Measurements from ENCODE around the gene BORCS8. TPM values are rescaled to one million over a fixed set of nuclear protein-coding genes. Genes with fewer than 3 reads are reported as not detected.

The BORCS8 gene
- polyA plus RNA-seq, 1 of the 3 experiments (the other 2 are of a cell fraction) = 36.4 TPM

GRCh38 chr19:19193926-19194325 lies 2.0 kb upstream of the BORCS8 start:
- WGBS (ENCODE audit: low lambda C conversion rate) = 66% methylated on average over 5 of the region's 5 CpGs
- peaks cover 7 to 15% of the 10 kb centered on the region in 2 experiments for H3K36me3 ChIP-seq (replicated peaks in 1 of 2; ENCODE audit: control insufficient read depth in 1 of 2, insufficient read depth in 2 of 2, low read length in 1 of 2)
- H3K4me2 ChIP-seq = peak overlapping the region; percentile 76
- H3F3A ChIP-seq (replicated peaks; ENCODE audit: insufficient read depth) = peaks cover 3% of the 10 kb centered on the region
- no peak overlapping the region for H3K27ac ChIP-seq (ENCODE audit: low read depth in 2 of 2, low read length in 1 of 2)
- H3K4me1 ChIP-seq (ENCODE audit: control insufficient read depth in 1 of 2, insufficient read depth in 2 of 2, low read depth in 1 of 2, low read length in 1 of 2) = peaks cover 11 to 14% of the 10 kb centered on the region in 2 experiments; a peak in 2 of 4 replicates
- H3K9me3 ChIP-seq = no peaks in the 10 kb centered on the region
- peak overlapping the region; percentile 73; the same call in 1 of the 2 replicates for H3K9ac ChIP-seq
- no peak overlapping the region for H2AFZ ChIP-seq (ENCODE audit: low read depth)
- no peaks in the 10 kb centered on the region for H3K27me3 ChIP-seq (ENCODE audit: insufficient read depth)
- DNase-seq = no peak
- H3K79me2 ChIP-seq (ENCODE audit: insufficient read depth) = peaks cover 43% of the 10 kb centered on the region
- H4K20me1 ChIP-seq (ENCODE audit: insufficient read depth) = no peaks in the 10 kb centered on the region
- ChIA-PET CTCF (no interaction called here), POLR2A (interaction anchor here (0.7 to 2.5 kb wide), 2 partner anchors 9 to 80 kb away, joined by 3 to 10 read pairs; partner anchors contain the start of gene NR2C2AP)
- TF ChIP-seq TCF12 (IDR thresholded peaks at IDR 0.05) = no peak
- TF ChIP-seq, protein P1, sequence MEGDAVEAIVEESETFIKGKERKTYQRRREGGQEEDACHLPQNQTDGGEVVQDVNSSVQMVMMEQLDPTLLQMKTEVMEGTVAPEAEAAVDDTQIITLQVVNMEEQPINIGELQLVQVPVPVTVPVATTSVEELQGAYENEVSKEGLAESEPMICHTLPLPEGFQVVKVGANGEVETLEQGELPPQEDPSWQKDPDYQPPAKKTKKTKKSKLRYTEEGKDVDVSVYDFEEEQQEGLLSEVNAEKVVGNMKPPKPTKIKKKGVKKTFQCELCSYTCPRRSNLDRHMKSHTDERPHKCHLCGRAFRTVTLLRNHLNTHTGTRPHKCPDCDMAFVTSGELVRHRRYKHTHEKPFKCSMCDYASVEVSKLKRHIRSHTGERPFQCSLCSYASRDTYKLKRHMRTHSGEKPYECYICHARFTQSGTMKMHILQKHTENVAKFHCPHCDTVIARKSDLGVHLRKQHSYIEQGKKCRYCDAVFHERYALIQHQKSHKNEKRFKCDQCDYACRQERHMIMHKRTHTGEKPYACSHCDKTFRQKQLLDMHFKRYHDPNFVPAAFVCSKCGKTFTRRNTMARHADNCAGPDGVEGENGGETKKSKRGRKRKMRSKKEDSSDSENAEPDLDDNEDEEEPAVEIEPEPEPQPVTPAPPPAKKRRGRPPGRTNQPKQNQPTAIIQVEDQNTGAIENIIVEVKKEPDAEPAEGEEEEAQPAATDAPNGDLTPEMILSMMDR (IDR thresholded peaks at IDR 0.05) = no peak
- TF ChIP-seq, protein P2, sequence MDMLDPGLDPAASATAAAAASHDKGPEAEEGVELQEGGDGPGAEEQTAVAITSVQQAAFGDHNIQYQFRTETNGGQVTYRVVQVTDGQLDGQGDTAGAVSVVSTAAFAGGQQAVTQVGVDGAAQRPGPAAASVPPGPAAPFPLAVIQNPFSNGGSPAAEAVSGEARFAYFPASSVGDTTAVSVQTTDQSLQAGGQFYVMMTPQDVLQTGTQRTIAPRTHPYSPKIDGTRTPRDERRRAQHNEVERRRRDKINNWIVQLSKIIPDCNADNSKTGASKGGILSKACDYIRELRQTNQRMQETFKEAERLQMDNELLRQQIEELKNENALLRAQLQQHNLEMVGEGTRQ (IDR thresholded peaks at IDR 0.05; ENCODE audit: borderline replicate concordance, low read depth, low read length) = no peak
- no peak for TF ChIP-seq FOXJ3 (CRISPR knock-in tag; IDR thresholded peaks at IDR 0.05)
- TF ChIP-seq NFIC (IDR thresholded peaks at IDR 0.05; ENCODE audit: borderline replicate concordance) = no peak
- no peak for TF ChIP-seq GABPA (IDR thresholded peaks at IDR 0.05; ENCODE audit: low read depth)
- no peak for TF ChIP-seq PBX3 (IDR thresholded peaks at IDR 0.05)
- TF ChIP-seq RXRA (IDR thresholded peaks at IDR 0.05; ENCODE audit: borderline replicate concordance, low read depth) = no peak
- TF ChIP-seq, protein P3, sequence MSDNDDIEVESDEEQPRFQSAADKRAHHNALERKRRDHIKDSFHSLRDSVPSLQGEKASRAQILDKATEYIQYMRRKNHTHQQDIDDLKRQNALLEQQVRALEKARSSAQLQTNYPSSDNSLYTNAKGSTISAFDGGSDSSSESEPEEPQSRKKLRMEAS (IDR thresholded peaks at IDR 0.05; ENCODE audit: low read depth) = no peak
- H3K9me2 ChIP-seq = no peaks in the 10 kb centered on the region
- H3K4me3 ChIP-seq (ENCODE audit: low read depth in 2 of 2, low read length in 1 of 2) = peak overlapping the region; percentile 69 to 73; a peak in 1 of 4 replicates

- no peaks in the 10 kb centered on the region for H3K27me3 ChIP-seq (ENCODE audit: insufficient read depth)
- no peaks in the 10 kb centered on the region for H3K9me3 ChIP-seq
- H3K4me1 ChIP-seq (ENCODE audit: control insufficient read depth in 1 of 2, insufficient read depth in 2 of 2, low read depth in 1 of 2, low read length in 1 of 2) = peaks cover 11 to 14% of the 10 kb centered on the region in 2 experiments; a peak in 2 of 4 replicates
- peak overlapping the region; percentile 69 to 73 for H3K4me3 ChIP-seq (ENCODE audit: low read depth in 2 of 2, low read length in 1 of 2)
- no peaks in the 10 kb centered on the region for H3K9me2 ChIP-seq
- no peak for DNase-seq
- CTCF ChIA-PET = interaction anchor here (0.6 to 1.6 kb wide), 2 partner anchors 9 to 47 kb away, joined by 3 to 5 read pairs; no protein-coding TSS in a partner anchor
- H3K27ac ChIP-seq (ENCODE audit: low read depth in 2 of 2, low read length in 1 of 2) = peak overlapping the region; percentile 44 to 76; a peak in 3 of 4 replicates
- peaks cover 6 to 7% of the 10 kb centered on the region in 2 experiments for H3K36me3 ChIP-seq (replicated peaks in 1 of 2; ENCODE audit: control insufficient read depth in 1 of 2, insufficient read depth in 2 of 2, low read length in 1 of 2)
- no peaks in the 10 kb centered on the region for H4K20me1 ChIP-seq (ENCODE audit: insufficient read depth)
- H3K4me2 ChIP-seq = peak overlapping the region; percentile 76
- POLR2A ChIA-PET = interaction anchor here (0.6 to 2.5 kb wide), 3 partner anchors 10 to 150 kb away, joined by 3 to 10 read pairs (median 3); partner anchors contain the start of gene NR2C2AP
- peaks cover 50% of the 10 kb centered on the region for H3K79me2 ChIP-seq (ENCODE audit: insufficient read depth)
- 2% methylated on average over 21 of the region's 22 CpGs for WGBS (ENCODE audit: low lambda C conversion rate)
- peak overlapping the region; percentile 73 for H3K9ac ChIP-seq
- peak overlapping the region; percentile 82 for H2AFZ ChIP-seq (ENCODE audit: low read depth)
- H3F3A ChIP-seq (replicated peaks; ENCODE audit: insufficient read depth) = peaks cover 3% of the 10 kb centered on the region
- 0 out of 2 replicates have a peak, but pooled peaks have one; percentile 32 for TF ChIP-seq TAF1 (IDR thresholded peaks at IDR 0.05; ENCODE audit: borderline replicate concordance, low read depth, low read length)
- TF ChIP-seq SIN3A (IDR thresholded peaks at IDR 0.05; ENCODE audit: borderline replicate concordance, low read depth, low read length) = no peak
- TF ChIP-seq NFIC (IDR thresholded peaks at IDR 0.05; ENCODE audit: borderline replicate concordance) = no peak
- peak; percentile 62; the same call in 1 of the 2 replicates for TF ChIP-seq POLR2AphosphoS5 (IDR thresholded peaks at IDR 0.05; ENCODE audit: low read depth, low read length)
- no peak for TF ChIP-seq FOSL2 (IDR thresholded peaks at IDR 0.05; ENCODE audit: borderline replicate concordance, low read depth)
- TF ChIP-seq YY1 (IDR thresholded peaks at IDR 0.05; ENCODE audit: low read depth) = no peak
- 0 out of 2 replicates have a peak, but pooled peaks have one; percentile 23 for TF ChIP-seq PBX3 (IDR thresholded peaks at IDR 0.05)
- peak; percentile 59; the same call in 1 of the 2 replicates for TF ChIP-seq USF1 (IDR thresholded peaks at IDR 0.05; ENCODE audit: borderline replicate concordance, low read depth)
Observed at GRCh38 chr19:19192910-19193423, 1.0 kb upstream of the BORCS8 start.
